ENCODE data around the gene SRXN1.

The SRXN1 gene

GRCh38 chr20:634148-634925 lies 18.7 kb downstream of the SRXN1 start:
- no peak for DNase-seq

- DNase-seq = no peak
Observed at GRCh38 chr20:631101-631500, 21.9 kb downstream of the SRXN1 start.

GRCh38 chr20:626579-626978 lies 26.4 kb downstream of the SRXN1 start:
- DNase-seq = no peak

GRCh38 chr20:625360-625932 lies 27.6 kb downstream of the SRXN1 start:
- DNase-seq = no peak

GRCh38 chr20:623704-624103 lies 29.3 kb downstream of the SRXN1 start:
- DNase-seq = no peak

- no peak for DNase-seq
Observed at GRCh38 chr20:623021-623420, 30.0 kb downstream of the SRXN1 start.

- DNase-seq = no peak
Observed at GRCh38 chr20:622161-622560, 30.8 kb downstream of the SRXN1 start.

GRCh38 chr20:621125-621756 lies 31.8 kb downstream of the SRXN1 start:
- no peak for DNase-seq

GRCh38 chr20:620246-620645 lies 32.8 kb downstream of the SRXN1 start:
- no peak for DNase-seq

GRCh38 chr20:618980-619379 lies 34.0 kb downstream of the SRXN1 start:
- DNase-seq = no peak

GRCh38 chr20:617934-618690 lies 34.9 kb downstream of the SRXN1 start:
- DNase-seq = no peak

GRCh38 chr20:615514-615913 lies 37.5 kb downstream of the SRXN1 start:
- DNase-seq = no peak

GRCh38 chr20:611843-612185 lies 41.2 kb downstream of the SRXN1 start:
- no peak for DNase-seq

- DNase-seq = no peak
Observed at GRCh38 chr20:611047-611842, 41.8 kb downstream of the SRXN1 start.

GRCh38 chr20:610130-611046 lies 42.6 kb downstream of the SRXN1 start, which contains the start of gene TCF15:
Gene TCF15, minus strand, starts transcription at chr20:610309. Its CDS starts 72 bp downstream, at chr20:610237.
- peak; percentile 73 for DNase-seq

- peak; percentile 27 for DNase-seq
Observed at GRCh38 chr20:609371-609964, 43.5 kb downstream of the SRXN1 start.

- DNase-seq = no peak
Observed at GRCh38 chr20:608970-609369, 44.0 kb downstream of the SRXN1 start.

GRCh38 chr20:607476-607875 lies 45.5 kb downstream of the SRXN1 start:
- no peak for DNase-seq

- no peak for DNase-seq
Observed at GRCh38 chr20:605237-605636, 47.8 kb downstream of the SRXN1 start.

- no peak for DNase-seq
Observed at GRCh38 chr20:603116-603640, 49.8 kb downstream of the SRXN1 start.
